Skin epidermis (tissue), 12 donors: Measurements from ENCODE around the gene CHRD.
"Not testable (repeated sequence)": the region's sequence is repeated elsewhere in the genome, so short reads cannot be mapped to it uniquely, and the experiment has no call there.

Experiments
- H3K27ac ChIP-seq, 21 experiments: fragments of 200-600 bp; sonication (generic) in 11 of 21; one replicate each; pipeline ENCODE4 v1.5.0; 2020; ENCODE audit warnings: mild to moderate bottlenecking in 3 of 21, inconsistent platforms in 2 of 21, moderate library complexity in 2 of 21
- H3K4me3 ChIP-seq, 7 experiments: fragments of 200-600 bp; sonication (generic) in 2 of 7; one replicate each; pipeline ENCODE4 v1.5.0; 2020; ENCODE audit warnings: inconsistent platforms in 2 of 7, mild to moderate bottlenecking in 2 of 7, moderate library complexity in 1 of 7

The CHRD gene

DNA sequence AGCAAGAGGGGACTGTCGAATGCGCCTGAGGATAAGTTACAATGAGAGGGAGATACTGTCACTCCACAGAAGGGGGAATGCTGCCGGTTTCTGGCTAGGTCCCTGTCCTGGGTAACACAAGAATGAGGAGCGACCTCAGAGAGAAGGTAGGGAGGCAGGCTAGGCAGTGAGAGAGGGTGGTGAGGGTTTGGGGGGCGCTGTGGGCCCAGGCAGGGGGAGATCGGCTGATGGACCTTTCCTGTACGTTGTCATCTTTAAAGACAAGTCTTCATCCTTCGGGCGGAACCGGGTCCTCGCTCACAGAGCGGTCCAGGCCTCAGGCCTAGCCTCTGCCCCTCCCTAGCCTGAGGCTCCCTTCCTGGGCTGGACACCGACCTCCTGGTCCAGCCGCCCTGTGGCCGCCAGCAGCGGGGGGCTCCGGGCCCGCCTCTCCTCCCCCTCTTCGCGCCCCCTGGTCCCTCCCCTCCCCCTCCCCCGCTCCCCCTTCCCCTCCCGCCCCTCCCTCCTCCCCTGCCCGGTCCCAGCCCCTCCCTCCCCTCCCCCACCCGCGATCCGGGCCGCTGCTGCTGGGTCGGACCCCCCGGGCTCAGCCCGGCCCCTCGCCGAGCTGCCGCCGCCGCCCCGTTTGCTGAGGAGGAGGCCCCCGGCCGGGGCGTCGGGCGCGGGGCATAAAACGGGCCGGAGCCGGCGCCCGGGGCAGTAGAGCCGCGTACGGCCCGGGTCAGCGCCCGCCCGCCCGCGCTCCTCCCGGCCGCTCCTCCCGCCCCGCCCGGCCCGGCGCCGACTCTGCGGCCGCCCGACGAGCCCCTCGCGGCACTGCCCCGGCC, at the start of gene CHRD:
Gene CHRD, plus strand, starts transcription at position 697 of the 827 bp plus-strand sequence. CDS start 265 bp downstream, outside the sequence.
- peak within 1 kb of the TSS in 19 of 21 experiments; percentile 19 to 85 (median 70) for H3K27ac ChIP-seq

DNA sequence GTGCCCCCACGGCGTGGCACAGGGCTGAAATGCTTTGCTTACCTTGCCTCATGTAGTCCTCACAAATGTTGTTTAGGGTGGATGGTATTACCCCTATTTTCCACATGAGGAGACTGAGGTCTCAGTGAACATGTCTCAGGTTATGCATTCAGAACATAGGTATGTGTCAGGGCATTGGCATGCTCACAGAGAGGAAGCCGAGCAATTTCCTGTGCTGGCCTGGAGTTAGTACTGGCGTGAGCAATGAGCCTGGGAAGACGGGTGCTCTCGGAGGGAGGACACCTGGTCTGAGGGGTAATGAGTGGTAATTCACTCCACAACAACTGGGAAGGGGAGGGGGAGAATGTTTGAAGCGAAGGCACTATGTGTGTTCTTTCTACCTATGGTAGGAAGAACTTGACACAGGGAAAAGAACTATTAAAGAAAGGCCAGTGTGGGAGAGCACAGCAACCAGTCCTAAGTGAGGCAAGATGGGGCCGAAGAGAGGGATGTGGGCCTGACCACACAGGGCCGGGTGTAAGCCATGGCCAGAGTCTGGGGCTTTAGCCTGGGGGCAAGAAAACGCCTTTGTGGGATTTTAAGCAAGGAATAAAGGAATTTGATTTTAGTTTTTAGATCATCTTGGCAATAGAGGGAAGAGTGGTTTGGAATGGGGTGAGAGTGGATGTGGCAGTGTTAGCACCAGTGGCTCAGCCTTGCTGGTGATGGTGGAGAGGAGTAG, 47.3 kb upstream of the CHRD start:
- no peak overlapping the region for H3K4me3 ChIP-seq
- peak overlapping the region in 16 of 21 experiments; percentile 1 to 99 (median 60) for H3K27ac ChIP-seq

More for the DNA sequence above, at the start of gene CHRD:
- peak within 1 kb of the TSS; percentile 25 to 49 (median 41) for H3K4me3 ChIP-seq

DNA sequence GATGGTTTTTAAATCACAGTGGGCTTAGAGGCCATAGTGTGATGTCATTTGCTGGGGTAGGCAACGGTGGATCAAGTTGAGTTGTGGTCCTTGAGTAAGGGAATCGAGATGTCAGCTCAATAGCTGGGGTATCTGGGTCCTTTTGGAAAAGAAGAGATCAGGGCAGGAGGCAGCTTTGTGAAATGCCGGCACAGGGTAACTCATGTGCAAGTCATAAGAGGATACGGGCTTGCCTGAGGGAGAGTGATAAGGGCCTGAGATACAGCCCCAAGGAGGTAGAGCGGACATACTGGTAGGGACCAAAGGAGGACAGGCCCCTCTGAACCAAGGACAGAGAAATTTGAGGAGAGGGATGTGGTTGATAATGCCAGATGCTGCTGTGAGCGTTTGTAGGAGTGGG, 46.7 kb upstream of the CHRD start:
- peak overlapping the region in 16 of 21 experiments; percentile 1 to 99 (median 60) for H3K27ac ChIP-seq

DNA sequence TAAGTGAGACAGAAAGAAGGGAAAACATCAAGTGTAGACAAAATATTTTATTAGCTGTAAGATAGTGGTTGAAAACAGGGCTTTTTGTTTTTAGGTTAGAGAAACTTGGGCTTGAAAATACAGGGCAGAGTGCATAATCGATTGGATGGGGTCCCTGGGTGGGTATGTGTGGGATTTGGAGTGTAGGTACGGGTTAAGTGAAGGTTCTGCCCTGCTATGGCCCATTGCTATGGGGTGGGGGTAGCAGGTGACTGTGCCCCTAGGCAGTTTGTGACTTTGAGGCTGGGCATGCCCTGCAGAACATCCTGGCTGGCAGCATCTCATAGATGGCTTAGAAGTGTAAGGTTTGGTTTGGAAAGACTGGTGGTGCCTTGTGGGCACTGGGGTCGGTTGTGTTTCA, 46.2 kb upstream of the CHRD start:
- peak overlapping the region in 15 of 21 experiments; percentile 26 to 99 (median 62) for H3K27ac ChIP-seq
- no peak overlapping the region for H3K4me3 ChIP-seq

More for the DNA sequence above, 46.7 kb upstream of the CHRD start:
- no peak overlapping the region for H3K4me3 ChIP-seq

DNA sequence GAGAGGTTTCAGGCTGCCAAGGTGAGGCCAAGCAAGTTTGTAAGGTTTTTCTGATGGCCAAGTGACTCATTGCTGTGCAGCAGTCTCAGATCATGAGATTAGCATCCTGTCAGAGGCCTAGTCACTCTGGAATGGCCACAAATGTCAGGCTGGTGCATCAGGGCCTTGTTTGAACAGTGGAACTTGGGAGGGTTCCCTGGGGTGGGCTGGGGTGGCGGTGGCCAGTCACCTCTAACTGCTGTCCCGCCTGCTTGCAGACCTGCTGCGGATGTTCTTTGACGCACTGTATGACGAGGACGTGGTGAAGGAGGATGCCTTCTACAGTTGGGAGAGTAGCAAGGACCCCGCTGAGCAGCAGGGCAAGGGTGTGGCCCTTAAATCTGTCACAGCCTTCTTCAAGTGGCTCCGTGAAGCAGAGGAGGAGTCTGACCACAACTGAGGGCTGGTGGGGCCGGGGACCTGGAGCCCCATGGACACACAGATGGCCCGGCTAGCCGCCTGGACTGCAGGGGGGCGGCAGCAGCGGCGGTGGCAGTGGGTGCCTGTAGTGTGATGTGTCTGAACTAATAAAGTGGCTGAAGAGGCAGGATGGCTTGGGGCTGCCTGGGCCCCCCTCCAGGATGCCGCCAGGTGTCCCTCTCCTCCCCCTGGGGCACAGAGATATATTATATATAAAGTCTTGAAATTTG, 45.2 kb upstream of the CHRD start:
- Histone ChIP-seq H3K4me3 (no peak overlapping the region), H3K27ac (peak overlapping the region in 18 of 21 experiments; percentile 34 to 99 (median 96))

GRCh38 chr3:184335291-184335660, 44.6 kb upstream of the CHRD start:
- H3K4me3 ChIP-seq, result peak overlapping the region in 6 of 7 experiments; percentile 55 to 91 (median 82)
- peak overlapping the region in 20 of 21 experiments; percentile 60 to 99 (median 96) for H3K27ac ChIP-seq

GRCh38 chr3:184335661-184336546, 44.0 kb upstream of the CHRD start:
- Histone ChIP-seq H3K27ac (peak overlapping the region; percentile 60 to 99 (median 95)), H3K4me3 (peak overlapping the region; percentile 55 to 91 (median 78))

GRCh38 chr3:184336547-184337398, 43.1 kb upstream of the CHRD start:
- peak overlapping the region; percentile 55 to 91 (median 78) for H3K4me3 ChIP-seq
- H3K27ac ChIP-seq, result peak overlapping the region; percentile 60 to 99 (median 95)

DNA sequence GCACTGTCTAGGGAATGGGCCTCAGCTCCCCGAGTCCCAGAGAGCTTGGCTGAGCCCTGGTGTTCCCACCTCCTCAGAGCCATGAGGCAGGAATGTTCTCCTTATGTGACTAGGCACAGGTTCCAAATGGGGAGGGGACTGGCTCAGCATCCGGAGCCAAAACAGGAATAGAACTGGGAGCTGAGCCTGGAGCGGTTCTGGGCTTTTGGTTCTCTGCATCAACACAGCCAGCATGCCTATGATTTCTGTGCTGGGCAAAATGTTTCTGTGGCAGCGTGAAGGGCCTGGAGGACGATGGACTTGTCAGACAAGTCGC, 42.5 kb upstream of the CHRD start, which contains the start of gene FAM131A:
Gene FAM131A, plus strand, starts transcription at position 202 of the 316 bp plus-strand sequence. Its CDS starts 31 bp downstream, at position 233.
- Histone ChIP-seq H3K27ac (peak within 1 kb of the TSS in 20 of 21 experiments; percentile 86 to 99 (median 96)), H3K4me3 (peak within 1 kb of the TSS; percentile 55 to 91 (median 78))

GRCh38 chr3:184337981-184338380, 41.9 kb upstream of the CHRD start:
- peak overlapping the region in 17 of 21 experiments; percentile 39 to 99 (median 96) for H3K27ac ChIP-seq
- peak overlapping the region in 1 of 7 experiments; percentile 86 for H3K4me3 ChIP-seq

DNA sequence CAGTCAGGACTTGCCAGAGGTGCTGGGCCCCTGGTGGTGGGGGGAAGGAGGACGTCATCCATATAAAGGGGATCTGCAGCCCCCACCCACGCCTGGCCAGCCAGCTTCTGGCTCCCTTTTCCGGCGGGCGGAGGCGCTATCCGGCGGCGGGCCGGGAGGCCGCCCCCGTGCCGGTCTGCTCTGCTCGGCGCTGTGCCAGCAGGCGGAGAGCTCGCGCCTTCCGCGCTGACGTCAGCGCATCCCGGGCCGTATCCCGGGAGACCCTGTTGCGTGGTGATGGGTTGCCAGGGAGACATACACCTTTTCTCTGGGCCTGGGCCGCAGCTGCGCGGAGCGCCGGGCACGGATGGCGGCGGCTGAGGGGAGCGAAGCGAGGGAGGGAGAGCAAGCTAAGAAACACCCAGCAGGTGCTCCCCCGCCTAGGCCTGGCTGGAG, 41.3 kb upstream of the CHRD start:
- Histone ChIP-seq H3K4me3 (peak overlapping the region in 2 of 7 experiments; percentile 13 to 18), H3K27ac (peak overlapping the region in 18 of 21 experiments; percentile 12 to 99 (median 94))

- H3K4me3 ChIP-seq, result peak overlapping the region in 2 of 7 experiments; percentile 13 to 18
- peak overlapping the region in 17 of 21 experiments; percentile 12 to 99 (median 96) for H3K27ac ChIP-seq
These were observed 40.9 kb upstream of the CHRD start for GRCh38 chr3:184339001-184339400.

DNA sequence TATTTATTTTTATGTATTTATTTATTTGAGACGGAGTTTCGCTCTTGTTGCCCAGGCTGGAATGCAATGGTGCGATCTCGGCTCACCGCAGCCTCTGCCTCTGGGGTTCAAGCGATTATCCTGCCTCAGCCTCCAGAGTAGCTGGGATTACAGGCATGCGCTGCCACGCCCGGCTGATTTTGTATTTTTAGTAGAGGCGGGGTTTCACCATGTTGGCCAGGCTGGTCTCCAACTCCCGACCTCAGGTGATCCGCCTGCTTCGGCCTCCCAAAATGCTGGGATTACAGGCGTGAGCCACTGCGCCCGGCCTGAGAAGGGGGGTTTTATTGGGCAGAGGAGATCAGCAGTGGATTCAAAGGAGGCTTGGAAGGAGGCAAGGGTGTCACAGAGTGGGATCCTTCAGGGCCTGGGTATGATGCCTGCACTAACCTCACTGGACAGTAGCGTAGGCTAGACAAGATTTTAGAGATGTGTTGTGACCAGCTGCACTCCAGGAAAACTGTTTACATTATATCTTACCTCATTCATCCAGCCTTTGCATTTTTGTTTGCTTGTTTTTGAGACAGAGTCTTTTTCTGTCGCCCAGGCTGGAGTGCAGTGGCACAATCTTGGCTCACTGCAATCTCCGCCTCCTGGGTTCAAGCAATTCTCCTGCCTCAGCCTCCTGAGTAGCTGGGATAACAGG, 40.3 kb upstream of the CHRD start:
- H3K27ac ChIP-seq, result peak overlapping the region in 11 of 21 experiments; percentile 6 to 99 (median 96)
- H3K4me3 ChIP-seq, result not testable (repeated sequence)

DNA sequence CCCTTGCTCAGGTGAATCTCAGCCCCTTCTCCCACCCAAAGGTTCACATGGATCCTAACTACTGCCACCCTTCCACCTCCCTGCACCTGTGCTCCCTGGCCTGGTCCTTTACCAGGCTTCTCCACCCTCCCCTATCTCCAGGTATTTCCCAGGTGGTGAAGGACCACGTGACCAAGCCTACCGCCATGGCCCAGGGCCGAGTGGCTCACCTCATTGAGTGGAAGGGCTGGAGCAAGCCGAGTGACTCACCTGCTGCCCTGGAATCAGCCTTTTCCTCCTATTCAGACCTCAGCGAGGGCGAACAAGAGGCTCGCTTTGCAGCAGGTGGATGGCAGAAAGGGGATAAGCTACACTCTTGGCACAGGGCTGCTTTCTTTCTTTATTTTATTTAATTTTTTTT, 37.9 kb upstream of the CHRD start:
- H3K4me3 ChIP-seq, result no peak overlapping the region
- no peak overlapping the region for H3K27ac ChIP-seq

- Histone ChIP-seq H3K27ac (no peak overlapping the region), H3K4me3 (no peak overlapping the region)
These were observed 36.5 kb upstream of the CHRD start for GRCh38 chr3:184343200-184343876.

DNA sequence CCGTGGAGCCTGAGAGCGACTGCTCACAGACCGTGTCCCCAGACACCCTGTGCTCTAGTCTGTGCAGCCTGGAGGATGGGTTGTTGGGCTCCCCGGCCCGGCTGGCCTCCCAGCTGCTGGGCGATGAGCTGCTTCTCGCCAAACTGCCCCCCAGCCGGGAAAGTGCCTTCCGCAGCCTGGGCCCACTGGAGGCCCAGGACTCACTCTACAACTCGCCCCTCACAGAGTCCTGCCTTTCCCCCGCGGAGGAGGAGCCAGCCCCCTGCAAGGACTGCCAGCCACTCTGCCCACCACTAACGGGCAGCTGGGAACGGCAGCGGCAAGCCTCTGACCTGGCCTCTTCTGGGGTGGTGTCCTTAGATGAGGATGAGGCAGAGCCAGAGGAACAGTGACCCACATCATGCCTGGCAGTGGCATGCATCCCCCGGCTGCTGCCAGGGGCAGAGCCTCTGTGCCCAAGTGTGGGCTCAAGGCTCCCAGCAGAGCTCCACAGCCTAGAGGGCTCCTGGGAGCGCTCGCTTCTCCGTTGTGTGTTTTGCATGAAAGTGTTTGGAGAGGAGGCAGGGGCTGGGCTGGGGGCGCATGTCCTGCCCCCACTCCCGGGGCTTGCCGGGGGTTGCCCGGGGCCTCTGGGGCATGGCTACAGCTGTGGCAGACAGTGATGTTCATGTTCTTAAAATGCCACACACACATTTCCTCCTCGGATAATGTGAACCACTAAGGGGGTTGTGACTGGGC, 35.1 kb upstream of the CHRD start:
- H3K27ac ChIP-seq, result peak overlapping the region in 5 of 21 experiments; percentile 23 to 69 (median 30)

More for the DNA sequence above, 35.1 kb upstream of the CHRD start:
- no peak overlapping the region for H3K4me3 ChIP-seq
